HepG2 (cell line): Measurements from ENCODE around the gene C1orf198. TPM values are rescaled to one million over a fixed set of nuclear protein-coding genes. Genes with fewer than 3 reads are reported as not detected.

Source experiments
- ATAC-seq: fragments of 200-7000 bp; cut with Tn5 transposase; 3 replicates; pipeline ENCODE4 v1.9.1; 2020; ENCODE audit warnings: mild to moderate bottlenecking, moderate library complexity
- BruUV-seq: library from RNA; stranded (reverse); fragments of 400-500 nt; replicated peaks from 2 replicates; lab custom pipeline; 2021; lab: Mats Ljungman, UMichigan
- CTCF ChIA-PET: fragments of 300-600 bp; formaldehyde crosslinking; extraction: SDS; loops from one replicate; lab custom pipeline; 2021; ENCODE audit warnings: low total read pairs, inconsistent platforms, low intra/inter-chr PET ratio; lab: Yijun Ruan, JAX
- POLR2A ChIA-PET: fragments of 350-600 bp; sonication (Branson Sonifier 250); formaldehyde crosslinking; loops from one replicate; lab custom pipeline; 2020; ENCODE audit warnings: antibody characterized with exemption, inconsistent platforms; lab: Yijun Ruan, JAX
- DNase-seq: peaks from one replicate; pipeline ENCODE4 v3.0.0-alpha.2; 2015; ENCODE audit warnings: low spot score
- FAIRE-seq: peaks from 3 replicates; lab custom pipeline; 2011; peaks lifted over from hg19 to GRCh38; lab: Jason Lieb, UNC
- H2AFZ ChIP-seq: one replicate; pipeline ENCODE4 v1.6.1; 2011; ENCODE audit warnings: low read length, inconsistent platforms
- H3K27ac ChIP-seq: fragments of 300-600 bp; 3 replicates; pipeline ENCODE4 v1.8.0; 2011; ENCODE audit warnings: mixed run types, mild to moderate bottlenecking, mixed read lengths, low read length, inconsistent platforms; ENCODE audit not compliant: insufficient read depth; ENCODE audit errors: extremely low read length
- H3K27me3 ChIP-seq, 2 experiments: fragments of 200-600 bp in 1 of 2; 2 replicates in 1 of 2; 3 replicates in 1 of 2; pipeline versions ENCODE4 v1.6.0 to v1.8.0; 2011; ENCODE audit warnings: low read length in 2 of 2, mild to moderate bottlenecking in 2 of 2, moderate library complexity in 2 of 2, inconsistent platforms in 1 of 2; ENCODE audit not compliant: insufficient read depth in 2 of 2, control insufficient read depth in 1 of 2
- H3K36me3 ChIP-seq, 2 experiments: fragments of 200-600 bp in 1 of 2; replicated peaks in 1 of 2; 2 replicates in 1 of 2; 3 replicates in 1 of 2; pipeline versions ENCODE4 v1.5.1 to v1.8.0; 2011; ENCODE audit warnings: low read length in 2 of 2, inconsistent platforms in 1 of 2; ENCODE audit not compliant: insufficient read depth in 2 of 2, control insufficient read depth in 1 of 2
- H3K4me1 ChIP-seq: 2 replicates; pipeline ENCODE4 v1.5.1; 2012; ENCODE audit warnings: low read length, inconsistent platforms; ENCODE audit not compliant: insufficient read depth
- H3K4me2 ChIP-seq: 2 replicates; pipeline ENCODE4 v1.6.0; 2011; ENCODE audit warnings: low read depth, low read length, inconsistent platforms
- H3K4me3 ChIP-seq, 3 experiments: fragments of 200-600 bp in 1 of 3; sonication (generic), shearing (Covaris generic) in 1 of 3; replicated peaks in 1 of 3; 2 replicates each; pipeline ENCODE4 v1.5.1; 2011 to 2016; ENCODE audit warnings: low read length in 3 of 3, inconsistent platforms in 2 of 3, low read depth in 2 of 3, mild to moderate bottlenecking in 2 of 3, control low read depth in 1 of 3, mixed read lengths in 1 of 3; ENCODE audit not compliant: insufficient read depth in 1 of 3
- H3K79me2 ChIP-seq: one replicate; pipeline ENCODE4 v1.6.1; 2011; ENCODE audit warnings: low read length, inconsistent platforms; ENCODE audit not compliant: insufficient read depth
- H3K9ac ChIP-seq: 2 replicates; pipeline ENCODE4 v1.6.0; 2011; ENCODE audit warnings: mild to moderate bottlenecking, low read depth, low read length, inconsistent platforms; ENCODE audit not compliant: insufficient read depth
- H3K9me3 ChIP-seq: 2 replicates; pipeline ENCODE4 v1.5.1; 2012; ENCODE audit warnings: mild to moderate bottlenecking, low read length
- H4K20me1 ChIP-seq: 2 replicates; pipeline ENCODE4 v1.6.0; 2011; ENCODE audit warnings: inconsistent platforms, mild to moderate bottlenecking, low read length, moderate library complexity; ENCODE audit not compliant: insufficient read depth
- EED ChIP-seq: sonication (generic); formaldehyde crosslinking; IDR thresholded peaks from 2 replicates; pipeline ENCODE4 v1.5.0; 2020; ENCODE audit warnings: mild to moderate bottlenecking, missing genetic modification reagents
- HNF4A ChIP-seq: sonication (generic); formaldehyde crosslinking; IDR thresholded peaks from 2 replicates; pipeline ENCODE4 v1.4.0; 2020; ENCODE audit warnings: missing genetic modification reagents
- HNRNPK ChIP-seq: fragments of 200-400 bp; formaldehyde crosslinking; IDR thresholded peaks from 2 replicates; pipeline ENCODE4 v1.6.1; 2018; ENCODE audit warnings: low read length, low read depth, moderate library complexity, mild to moderate bottlenecking; ENCODE audit not compliant: poor library complexity, severe bottlenecking
- KMT2A ChIP-seq: sonication (generic); formaldehyde crosslinking; IDR thresholded peaks from 2 replicates; pipeline ENCODE4 v1.4.0; 2020; ENCODE audit warnings: missing genetic modification reagents
- MAFF ChIP-seq: IDR thresholded peaks from 2 replicates; pipeline ENCODE4 v1.6.1; 2011; ENCODE audit warnings: low read depth, low read length, improper control_type of control experiment
- MLX ChIP-seq: IDR thresholded peaks from 2 replicates; pipeline ENCODE4 v1.6.1; 2016
- NR2F1 ChIP-seq, 2 experiments: fragments of 450-650 bp in 1 of 2; formaldehyde crosslinking in 1 of 2; IDR thresholded peaks; 2 replicates each; pipeline versions ENCODE4 v1.5.0 to v1.6.1; 2016 to 2020; ENCODE audit warnings: mild to moderate bottlenecking in 1 of 2, missing compliant biosample characterization in 1 of 2, missing genetic modification reagents in 1 of 2, moderate library complexity in 1 of 2
- THAP7 ChIP-seq: sonication (generic); formaldehyde crosslinking; IDR thresholded peaks from 2 replicates; pipeline ENCODE4 v1.8.1; 2023; ENCODE audit warnings: mild to moderate bottlenecking, missing genetic modification reagents
- ZNF10 ChIP-seq: sonication (generic); formaldehyde crosslinking; IDR thresholded peaks from 2 replicates; pipeline ENCODE4 v1.4.0; 2020; ENCODE audit warnings: mild to moderate bottlenecking, low read depth, missing genetic modification reagents, borderline replicate concordance
- WGBS: methylation state at CpG from one replicate; pipeline ENCODE4 v1.1.6; 2017; ENCODE audit warnings: low lambda C conversion rate; 5-methylcytosine and 5-hydroxymethylcytosine counted together
- in situ Hi-C: cut with HindIII; loops from 2 replicates; pipeline ENCODE4 v1.10.0; 2017; ENCODE audit warnings: low pct_unique_long_range_greater_than_20kb; ENCODE audit not compliant: extremely low pct_ligation_motif_present
- intact Hi-C: fragments of 100-400 bp; cut with micrococcal nuclease; formaldehyde crosslinking; loops from one replicate; pipeline ENCODE4 v1.10.0; 2022; ENCODE audit not compliant: unreplicated experiment
- polyA plus RNA-seq, 8 experiments: library from polyadenylated mRNA; depleted of rRNA in 3 of 8; stranded (reverse) in 7 of 8; unstranded in 1 of 8; fragments of >200 nt; fragmentation: Illumina TruSeq in 4 of 8; extraction: Trizol in 4 of 8; gene quantifications; 2 replicates each; pipeline versions ENCODE4 v1.2.1 to v1.2.3, GENCODE V29; 2011 to 2016; ENCODE audit warnings: low read depth in 4 of 8, missing spikeins in 1 of 8, mixed read lengths in 1 of 8; ENCODE audit not compliant: insufficient read depth in 1 of 8
- total RNA-seq, 5 experiments: library from RNA; depleted of rRNA; stranded (reverse); fragments of >200 nt; fragmentation: Illumina TruSeq; extraction: Trizol; gene quantifications; 2 replicates each; pipeline ENCODE4 v1.2.3, GENCODE V29; 2016; ENCODE audit warnings: low read depth in 1 of 5

C1orf198 gene
- total and polyA plus RNA-seq, 2 of the 13 experiments (the other 11 are each of a cell fraction or from before 2014, with no cell fraction given), result 12.7 to 13.4 TPM

GRCh38 chr1:230898144-230898543, 29.8 kb upstream of the C1orf198 start:
- TF ChIP-seq MLX (CRISPR knock-in tag), result no peak
- TF ChIP-seq HNF4A, result no peak
- no peak for TF ChIP-seq ZNF10 (CRISPR knock-in tag)
- TF ChIP-seq HNRNPK, result no peak
- TF ChIP-seq NR2F1 (CRISPR knock-in tag; IDR thresholded peaks at IDR 0.05), result no peak
- TF ChIP-seq KMT2A (CRISPR knock-in tag), result no peak
- TF ChIP-seq THAP7 (CRISPR knock-in tag), result no peak
- TF ChIP-seq EED (CRISPR knock-in tag), result no peak
- TF ChIP-seq MAFF, result no peak
- Histone ChIP-seq H3K27me3 (no peaks in the 10 kb centered on the region; a peak in 2 of 5 replicates), H3K4me2 (no peak overlapping the region), H3K36me3 (no peaks in the 10 kb centered on the region), H3K4me3 (no peak overlapping the region), H4K20me1 (no peaks in the 10 kb centered on the region), H3K4me1 (peaks cover 14% of the 10 kb centered on the region), H2AFZ (no peak overlapping the region), H3K27ac (no peak overlapping the region), H3K79me2 (no peaks in the 10 kb centered on the region), H3K9ac (no peak overlapping the region), H3K9me3 (no peaks in the 10 kb centered on the region)
- BruUV-seq, result no TSS peak
- ATAC-seq (no peak), DNase-seq (no peak), FAIRE-seq (no peak)
- POLR2A ChIA-PET, result no interaction called here
- in situ Hi-C loops, result no loop called here
- CTCF ChIA-PET, result no interaction called here
- intact Hi-C loops, result no loop called here
- 96% methylated on average over 4 of the region's 4 CpGs for WGBS
